ENCODE results near the gene NDUFA5.
A peak's percentile ranks its signal among the peaks of the same experiment; 100 is the strongest.
"Not testable (repeated sequence)": the region's sequence is repeated elsewhere in the genome, so short reads cannot be mapped to it uniquely, and the experiment has no call there.

Gene NDUFA5

DNA sequence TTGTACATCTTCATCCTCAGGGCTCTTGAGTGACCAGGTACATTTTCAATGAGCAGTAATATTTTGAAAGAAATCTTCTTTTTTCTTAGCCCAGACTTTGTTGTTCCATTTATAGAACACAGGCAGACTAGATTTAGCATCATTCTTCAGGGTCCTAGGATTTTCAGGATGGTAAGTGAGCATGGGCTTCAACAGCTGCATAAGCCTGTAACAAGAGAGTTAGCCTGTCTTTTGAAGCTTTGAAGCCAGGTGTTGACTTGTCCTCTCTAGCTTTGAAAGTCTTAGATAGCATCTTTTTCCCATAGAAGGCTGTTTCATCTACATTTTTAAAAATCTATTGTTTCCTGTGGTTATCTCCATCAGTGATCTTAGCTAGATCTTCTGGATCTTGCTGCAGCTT is 4.5 kb upstream of the NDUFA5 start:
- no peak for DNase-seq (ENCODE audit: low read depth)
- no peak overlapping the region for H3K4me3 ChIP-seq (ENCODE audit: low read depth, low read length)
- no peak for TF ChIP-seq CTCF (IDR thresholded peaks at IDR 0.05; ENCODE audit: insufficient read depth, low read depth, low read length, missing control alignments)

- no peak for DNase-seq (ENCODE audit: low read depth)
- no peak for TF ChIP-seq CTCF (IDR thresholded peaks at IDR 0.05; ENCODE audit: insufficient read depth, low read depth, low read length, missing control alignments)
Observed at GRCh38 chr7:123558289-123558874, 764 bp upstream of the NDUFA5 start.

GRCh38 chr7:123557016-123557397 is 611 bp downstream of the NDUFA5 start:
- peak overlapping the region; percentile 98 for H3K4me3 ChIP-seq (ENCODE audit: low read depth, low read length)
- no peak for DNase-seq (ENCODE audit: low read depth)
- no peak for TF ChIP-seq CTCF (IDR thresholded peaks at IDR 0.05; ENCODE audit: insufficient read depth, low read depth, low read length, missing control alignments)

More at GRCh38 chr7:123558289-123558874, 764 bp upstream of the NDUFA5 start:
- H3K4me3 ChIP-seq (ENCODE audit: low read depth, low read length) = peak overlapping the region; percentile 98

GRCh38 chr7:123555484-123555883 is 2.1 kb downstream of the NDUFA5 start:
- no peak for TF ChIP-seq CTCF (IDR thresholded peaks at IDR 0.05; ENCODE audit: insufficient read depth, low read depth, low read length, missing control alignments)
- H3K4me3 ChIP-seq (ENCODE audit: low read depth, low read length) = no peak overlapping the region
- no peak for DNase-seq (ENCODE audit: low read depth)

DNA sequence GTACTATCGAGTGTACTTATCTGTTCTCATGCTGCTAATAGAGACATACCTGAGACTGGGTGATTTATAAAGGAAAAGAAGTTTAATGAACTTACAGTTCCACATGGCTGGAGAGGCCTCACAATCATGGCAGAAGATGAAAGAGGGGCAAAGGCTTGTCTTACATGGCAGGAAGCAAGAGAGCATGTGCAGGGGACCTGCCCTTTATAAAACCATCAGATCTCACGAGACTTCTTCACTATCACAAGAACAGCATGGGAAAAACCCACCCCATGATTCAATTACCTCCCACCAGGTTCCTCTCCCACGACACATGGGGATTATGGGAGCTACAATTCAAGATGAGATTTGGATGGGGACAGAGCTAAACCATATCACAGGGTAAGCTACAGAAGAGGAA is 4.5 kb downstream of the NDUFA5 start:
- no peak overlapping the region for H3K4me3 ChIP-seq (ENCODE audit: low read depth, low read length)
- no peak for DNase-seq (ENCODE audit: low read depth)
- TF ChIP-seq CTCF (IDR thresholded peaks at IDR 0.05; ENCODE audit: insufficient read depth, low read depth, low read length, missing control alignments) = no peak

DNA sequence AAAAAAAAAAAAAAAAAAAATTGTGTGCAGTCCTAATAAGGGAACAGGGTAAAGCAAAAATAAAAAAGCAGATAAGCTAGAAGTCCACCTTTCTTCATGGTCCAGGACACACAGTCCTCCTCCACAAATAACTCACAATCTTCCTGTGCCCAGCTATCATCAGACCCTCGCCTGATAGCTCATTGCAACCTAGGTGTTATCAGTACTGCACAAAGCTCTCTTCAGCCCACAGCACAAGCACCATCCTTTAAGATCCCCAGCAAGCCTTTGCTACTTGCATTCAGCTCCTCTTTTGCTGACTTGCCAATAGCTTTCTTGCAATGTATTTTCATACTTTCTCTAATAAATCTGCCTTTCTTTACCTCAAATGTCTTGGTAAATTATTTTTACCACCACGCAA is 5.0 kb downstream of the NDUFA5 start:
- no peak for TF ChIP-seq CTCF (IDR thresholded peaks at IDR 0.05; ENCODE audit: insufficient read depth, low read depth, low read length, missing control alignments)
- DNase-seq (ENCODE audit: low read depth) = no peak
- H3K4me3 ChIP-seq (ENCODE audit: low read depth, low read length) = no peak overlapping the region

GRCh38 chr7:123552134-123552533 is 5.5 kb downstream of the NDUFA5 start:
- H3K4me3 ChIP-seq (ENCODE audit: low read depth, low read length); DNase-seq (ENCODE audit: low read depth): not testable (repeated sequence)
